Coronary artery (tissue), 2 donors: ENCODE data around the gene INSM1.
"Not testable (repeated sequence)": the region's sequence is repeated elsewhere in the genome, so short reads cannot be mapped to it uniquely, and the experiment has no call there.

ENCODE experiments used
- DNase-seq: peaks from one replicate; pipeline ENCODE4 v3.0.0-alpha.2; 2017; ENCODE audit warnings: low spot score
- H3K27ac ChIP-seq, 2 donors: fragments of 200-600 bp; sonication (generic); one replicate each; pipeline ENCODE4 v1.5.1; 2016 to 2019
- H3K4me3 ChIP-seq: fragments of 200-600 bp; sonication (generic); 2 replicates; pipeline ENCODE4 v1.5.1; 2016; ENCODE audit warnings: mild to moderate bottlenecking, moderate library complexity
- TF ChIP-seq, protein P1 (sequence below): fragments of 200-600 bp; sonication (generic); IDR thresholded peaks from one replicate; pipeline ENCODE4 v1.5.1; 2019; ENCODE audit warnings: antibody characterized with exemption

INSM1 gene

DNA sequence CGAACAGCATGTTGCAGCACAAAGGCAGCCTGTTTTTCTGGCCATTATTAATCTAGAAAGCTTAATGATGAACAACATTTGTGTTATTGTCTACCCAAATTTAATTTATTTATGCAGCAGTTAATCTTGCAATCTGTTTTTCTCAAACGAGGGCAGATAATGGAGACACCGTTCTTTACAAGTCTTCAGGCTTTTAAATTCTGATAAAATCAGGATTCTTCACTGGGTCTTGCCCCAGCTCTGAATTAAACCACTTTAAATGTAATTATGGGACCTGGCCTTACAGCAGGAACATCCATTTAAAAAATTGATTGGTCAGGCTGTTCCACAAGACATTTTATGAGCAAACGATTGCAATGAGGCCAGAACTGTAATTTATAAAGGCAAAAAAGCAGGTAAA, 26.5 kb upstream of the INSM1 start:
- no peak for DNase-seq
- TF ChIP-seq, protein P1, sequence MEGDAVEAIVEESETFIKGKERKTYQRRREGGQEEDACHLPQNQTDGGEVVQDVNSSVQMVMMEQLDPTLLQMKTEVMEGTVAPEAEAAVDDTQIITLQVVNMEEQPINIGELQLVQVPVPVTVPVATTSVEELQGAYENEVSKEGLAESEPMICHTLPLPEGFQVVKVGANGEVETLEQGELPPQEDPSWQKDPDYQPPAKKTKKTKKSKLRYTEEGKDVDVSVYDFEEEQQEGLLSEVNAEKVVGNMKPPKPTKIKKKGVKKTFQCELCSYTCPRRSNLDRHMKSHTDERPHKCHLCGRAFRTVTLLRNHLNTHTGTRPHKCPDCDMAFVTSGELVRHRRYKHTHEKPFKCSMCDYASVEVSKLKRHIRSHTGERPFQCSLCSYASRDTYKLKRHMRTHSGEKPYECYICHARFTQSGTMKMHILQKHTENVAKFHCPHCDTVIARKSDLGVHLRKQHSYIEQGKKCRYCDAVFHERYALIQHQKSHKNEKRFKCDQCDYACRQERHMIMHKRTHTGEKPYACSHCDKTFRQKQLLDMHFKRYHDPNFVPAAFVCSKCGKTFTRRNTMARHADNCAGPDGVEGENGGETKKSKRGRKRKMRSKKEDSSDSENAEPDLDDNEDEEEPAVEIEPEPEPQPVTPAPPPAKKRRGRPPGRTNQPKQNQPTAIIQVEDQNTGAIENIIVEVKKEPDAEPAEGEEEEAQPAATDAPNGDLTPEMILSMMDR: no peak
- H3K27ac ChIP-seq: no peak overlapping the region
- no peak overlapping the region for H3K4me3 ChIP-seq

DNA sequence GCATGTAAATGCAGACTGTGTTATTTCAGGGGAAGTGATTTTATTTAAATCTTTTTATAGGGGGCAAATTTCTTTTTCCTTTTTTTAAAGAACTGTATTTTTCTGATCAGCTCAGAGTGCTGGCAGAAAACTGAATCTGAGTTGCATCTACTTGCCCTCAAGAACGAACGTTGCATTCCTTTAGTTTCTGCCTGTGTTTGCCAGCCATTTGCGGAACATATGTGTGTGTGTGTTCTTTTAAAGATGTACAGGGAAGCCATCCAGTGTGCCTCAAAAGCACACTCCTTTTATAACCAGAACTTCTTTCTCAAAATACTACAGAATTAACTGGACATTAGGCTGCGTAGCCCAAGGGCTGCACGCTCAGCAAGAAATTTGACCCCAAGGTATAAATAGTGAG, 25.8 kb upstream of the INSM1 start:
- DNase-seq: no peak
- H3K4me3 ChIP-seq: no peak overlapping the region
- TF ChIP-seq, protein P1: no peak
- no peak overlapping the region for H3K27ac ChIP-seq

DNA sequence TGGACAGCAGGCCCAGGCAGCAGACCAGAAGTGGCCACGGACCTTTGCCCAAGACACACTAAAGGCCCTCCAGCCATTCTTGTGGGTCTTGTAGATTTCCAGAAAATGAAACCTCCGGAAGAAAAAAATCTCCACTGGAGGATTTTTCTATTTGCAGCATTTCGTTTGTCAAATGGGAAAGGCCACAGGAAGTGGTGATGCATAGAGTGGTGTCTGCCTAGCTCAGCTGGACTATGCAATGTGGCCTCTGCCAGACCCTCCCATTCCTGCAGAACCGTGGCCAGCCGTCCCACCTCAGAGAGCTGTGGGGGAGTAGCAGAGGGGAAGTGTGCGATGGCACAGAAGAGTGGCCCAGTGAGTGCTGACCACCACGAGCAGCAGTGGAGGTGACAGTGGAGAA, 24.0 kb upstream of the INSM1 start:
- DNase-seq: no peak
- H3K4me3 ChIP-seq: no peak overlapping the region
- TF ChIP-seq, protein P1: no peak
- no peak overlapping the region for H3K27ac ChIP-seq

DNA sequence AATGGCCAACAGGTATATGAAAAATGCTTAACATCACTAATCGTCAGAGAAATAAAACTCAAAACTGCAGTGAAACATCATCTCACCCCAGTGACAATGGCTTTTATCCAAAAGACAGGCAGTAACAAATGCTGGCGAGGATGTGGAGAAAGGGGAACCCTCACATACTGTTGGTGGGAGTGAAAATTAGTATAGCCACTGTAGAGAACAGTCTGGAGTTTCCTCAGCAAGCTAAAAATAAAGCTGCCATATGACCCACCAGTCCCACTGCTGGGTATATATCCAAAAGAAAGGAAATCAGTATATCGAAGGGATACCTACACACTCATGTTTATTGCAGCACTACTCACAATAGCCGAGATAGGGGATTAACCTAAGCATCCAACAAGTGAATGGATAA, 23.4 kb upstream of the INSM1 start:
- TF ChIP-seq, protein P1: no peak
- H3K4me3 ChIP-seq: no peak overlapping the region
- no peak overlapping the region for H3K27ac ChIP-seq
- no peak for DNase-seq

DNA sequence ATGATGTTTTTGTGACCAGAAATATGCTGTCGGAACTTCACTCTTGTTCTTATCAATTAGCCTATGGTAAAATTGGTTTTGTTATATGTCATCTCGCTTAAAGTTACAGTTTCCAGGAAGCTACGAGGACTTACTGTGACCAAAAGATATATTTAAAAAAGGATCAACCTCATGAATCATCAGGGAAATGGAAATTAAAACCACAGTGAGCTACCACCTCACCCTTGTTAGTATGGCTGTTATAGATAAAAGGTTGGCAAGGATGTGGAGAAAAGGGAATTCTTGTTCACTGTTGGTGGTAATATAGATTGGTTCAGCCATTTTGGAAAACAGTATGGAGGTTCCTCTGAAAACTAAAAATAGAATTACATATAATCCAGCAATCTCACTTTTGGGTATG, 14.3 kb upstream of the INSM1 start:
- DNase-seq: no peak
- TF ChIP-seq, protein P1: no peak
- Histone ChIP-seq H3K27ac (no peak overlapping the region), H3K4me3 (no peak overlapping the region)

DNA sequence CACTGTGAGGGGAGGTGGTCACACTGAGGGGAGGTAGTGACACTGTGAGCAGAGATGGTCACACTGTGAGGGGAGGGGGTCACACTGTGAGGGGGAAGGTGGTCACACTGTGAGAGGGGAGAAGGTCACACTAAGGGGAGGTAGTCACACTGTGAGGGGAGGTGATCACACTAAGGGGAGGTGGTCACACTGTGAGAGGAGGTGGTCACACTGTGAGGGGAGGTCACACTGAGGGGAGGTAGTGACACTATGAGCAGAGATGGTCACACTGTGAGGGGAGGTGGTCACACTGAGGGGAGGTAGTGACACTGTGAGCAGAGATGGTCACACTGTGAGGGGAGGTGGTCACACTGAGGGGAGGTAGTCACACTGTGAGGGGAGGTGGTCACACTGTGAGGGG, 12.4 kb upstream of the INSM1 start:
- not testable (repeated sequence) for H3K27ac ChIP-seq, DNase-seq, H3K4me3 ChIP-seq

DNA sequence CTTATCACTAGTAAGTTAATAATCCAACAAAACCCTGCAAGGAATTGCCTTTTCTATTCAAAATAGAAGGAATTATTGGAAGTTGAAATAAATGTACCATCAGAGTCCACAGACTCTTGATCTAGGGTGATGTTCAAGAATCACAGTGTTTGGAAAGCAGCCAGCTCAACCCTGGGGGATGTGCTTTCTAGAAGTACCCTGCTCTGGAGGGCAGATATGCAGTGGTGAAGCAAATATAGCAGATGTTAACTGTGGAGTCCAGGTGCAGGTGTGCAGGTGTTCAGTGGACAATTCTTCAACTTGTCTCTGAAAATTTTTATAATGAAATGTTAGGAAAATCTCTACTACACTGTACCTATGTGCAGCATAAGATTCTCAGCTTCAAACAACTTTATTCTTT, 9.1 kb upstream of the INSM1 start:
- TF ChIP-seq, protein P1: no peak
- no peak overlapping the region for H3K4me3 ChIP-seq

DNA sequence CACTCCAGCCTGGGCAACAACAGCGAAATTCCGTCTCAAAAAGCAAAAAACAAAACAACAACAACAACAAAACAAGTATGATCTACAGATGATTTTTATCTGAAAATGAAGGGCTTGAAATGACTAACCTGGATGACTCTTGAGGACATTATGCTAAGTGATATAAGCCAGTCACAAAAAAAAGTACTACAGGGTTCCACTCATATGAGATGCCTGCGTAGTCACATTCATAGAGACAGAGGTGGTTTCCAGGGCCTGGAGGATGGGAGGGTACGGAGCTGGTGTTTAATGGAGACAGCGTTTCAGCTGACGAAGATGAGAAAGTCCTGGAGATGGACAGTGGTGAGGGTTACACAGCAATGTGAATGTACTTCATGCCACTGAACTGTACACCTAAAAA, 8.3 kb upstream of the INSM1 start:
- Histone ChIP-seq H3K27ac (no peak overlapping the region), H3K4me3 (no peak overlapping the region)
- TF ChIP-seq, protein P1: no peak
- no peak for DNase-seq

More for the DNA sequence above, 9.1 kb upstream of the INSM1 start:
- no peak overlapping the region for H3K27ac ChIP-seq
- no peak for DNase-seq
